ENCODE measurements around the gene PFKFB4.

GRCh38 chr3:48595075-48595525, 38.5 kb upstream of the PFKFB4 start, which contains the start of gene COL7A1:
- TF ChIP-seq POLR2A (IDR thresholded peaks at IDR 0.05; ENCODE audit: low read length) (no peak), GATA1 (IDR thresholded peaks at IDR 0.05; ENCODE audit: low read depth, low read length) (no peak)
